ENCODE results near the gene SYCP3. TPM values are rescaled to one million over a fixed set of nuclear protein-coding genes. Genes with fewer than 3 reads are reported as not detected.

SYCP3 gene
- polyA plus RNA-seq, 1 donor (not counting 4 experiments of a cell fraction or from before 2014, with no cell fraction given), result 0.16 TPM

DNA sequence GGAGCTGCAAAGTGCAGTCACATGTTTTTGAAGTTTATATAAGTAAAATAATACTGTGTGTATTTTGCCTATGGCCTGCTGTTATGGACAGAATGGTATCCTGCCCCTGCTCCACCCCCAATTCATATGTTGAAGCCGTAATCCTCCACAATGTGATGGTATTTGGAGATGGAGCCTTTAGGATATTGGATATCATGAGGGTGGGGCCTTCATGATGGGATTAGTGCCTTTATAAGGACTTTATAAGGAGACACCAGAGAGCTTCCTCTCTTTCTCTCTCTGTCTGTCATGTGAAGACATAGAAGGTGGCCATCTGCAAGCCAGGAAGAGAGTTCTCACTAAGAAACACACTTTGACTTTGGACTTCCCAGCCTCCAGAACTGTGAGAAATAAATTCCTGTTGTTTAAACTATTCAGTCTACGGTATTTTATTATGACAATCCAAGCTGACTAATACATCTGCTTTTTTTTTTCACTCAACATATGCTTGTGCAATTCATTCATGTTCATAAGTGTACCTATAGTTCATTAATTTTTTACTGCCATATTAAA, 44.9 kb downstream of the SYCP3 start:
- H3K79me2 ChIP-seq (ENCODE audit: control insufficient read depth, insufficient read depth, low read length), result peaks cover 5% of the 10 kb centered on the region
- no peak overlapping the region for H2AFZ ChIP-seq (ENCODE audit: control insufficient read depth, low read length)
- H3K9me3 ChIP-seq (ENCODE audit: control insufficient read depth, low read depth, low read length), result no peaks in the 10 kb centered on the region
- TF ChIP-seq, protein P1, sequence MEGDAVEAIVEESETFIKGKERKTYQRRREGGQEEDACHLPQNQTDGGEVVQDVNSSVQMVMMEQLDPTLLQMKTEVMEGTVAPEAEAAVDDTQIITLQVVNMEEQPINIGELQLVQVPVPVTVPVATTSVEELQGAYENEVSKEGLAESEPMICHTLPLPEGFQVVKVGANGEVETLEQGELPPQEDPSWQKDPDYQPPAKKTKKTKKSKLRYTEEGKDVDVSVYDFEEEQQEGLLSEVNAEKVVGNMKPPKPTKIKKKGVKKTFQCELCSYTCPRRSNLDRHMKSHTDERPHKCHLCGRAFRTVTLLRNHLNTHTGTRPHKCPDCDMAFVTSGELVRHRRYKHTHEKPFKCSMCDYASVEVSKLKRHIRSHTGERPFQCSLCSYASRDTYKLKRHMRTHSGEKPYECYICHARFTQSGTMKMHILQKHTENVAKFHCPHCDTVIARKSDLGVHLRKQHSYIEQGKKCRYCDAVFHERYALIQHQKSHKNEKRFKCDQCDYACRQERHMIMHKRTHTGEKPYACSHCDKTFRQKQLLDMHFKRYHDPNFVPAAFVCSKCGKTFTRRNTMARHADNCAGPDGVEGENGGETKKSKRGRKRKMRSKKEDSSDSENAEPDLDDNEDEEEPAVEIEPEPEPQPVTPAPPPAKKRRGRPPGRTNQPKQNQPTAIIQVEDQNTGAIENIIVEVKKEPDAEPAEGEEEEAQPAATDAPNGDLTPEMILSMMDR (optimal IDR thresholded peaks at IDR 0.05 in 1 of 3, IDR thresholded peaks at IDR 0.05 in 1 of 3, conservative IDR thresholded peaks at IDR 0.05 in 1 of 3; ENCODE audit: extremely low read depth in 1 of 3, insufficient read depth in 2 of 3, low read length in 3 of 3), result no peak
- no peak for TF ChIP-seq EZH2 (IDR thresholded peaks at IDR 0.05; ENCODE audit: low read length)
- no peaks in the 10 kb centered on the region for H4K20me1 ChIP-seq (ENCODE audit: control insufficient read depth, extremely low read depth, insufficient read depth, low read length)
- H3K9ac ChIP-seq (ENCODE audit: control insufficient read depth, extremely low read depth, insufficient read depth, low read length), result no peak overlapping the region
- no peaks in the 10 kb centered on the region for H3K36me3 ChIP-seq (ENCODE audit: control insufficient read depth in 2 of 2, extremely low read depth in 1 of 2, insufficient read depth in 2 of 2, low read length in 2 of 2)
- no peaks in the 10 kb centered on the region for H3K9me1 ChIP-seq (ENCODE audit: control insufficient read depth, extremely low read depth, insufficient read depth, low read length)
- H3K4me3 ChIP-seq (ENCODE audit: control insufficient read depth in 2 of 3, extremely low read depth in 1 of 3, insufficient read depth in 2 of 3, low read depth in 1 of 3, low read length in 3 of 3), result no peak overlapping the region
- dilution Hi-C loops (cut with MboI; ENCODE audit: extremely low pct_ligation_motif_present, low sequenced_read_pairs), result no loop called here
- no peak overlapping the region for H3K4me2 ChIP-seq (ENCODE audit: control insufficient read depth, extremely low read depth, insufficient read depth, low read depth, low read length)
- H3K27ac ChIP-seq (ENCODE audit: control insufficient read depth, insufficient read depth, low read length), result no peak overlapping the region
- peaks cover 10% of the 10 kb centered on the region for H3K4me1 ChIP-seq (ENCODE audit: control insufficient read depth, extremely low read depth, insufficient read depth, low read length)
- FAIRE-seq (no peak), DNase-seq (ENCODE audit: low read depth, low spot score) (no peak)
- no peaks in the 10 kb centered on the region for H3K27me3 ChIP-seq (ENCODE audit: control insufficient read depth, extremely low read depth, insufficient read depth, low read length)

DNA sequence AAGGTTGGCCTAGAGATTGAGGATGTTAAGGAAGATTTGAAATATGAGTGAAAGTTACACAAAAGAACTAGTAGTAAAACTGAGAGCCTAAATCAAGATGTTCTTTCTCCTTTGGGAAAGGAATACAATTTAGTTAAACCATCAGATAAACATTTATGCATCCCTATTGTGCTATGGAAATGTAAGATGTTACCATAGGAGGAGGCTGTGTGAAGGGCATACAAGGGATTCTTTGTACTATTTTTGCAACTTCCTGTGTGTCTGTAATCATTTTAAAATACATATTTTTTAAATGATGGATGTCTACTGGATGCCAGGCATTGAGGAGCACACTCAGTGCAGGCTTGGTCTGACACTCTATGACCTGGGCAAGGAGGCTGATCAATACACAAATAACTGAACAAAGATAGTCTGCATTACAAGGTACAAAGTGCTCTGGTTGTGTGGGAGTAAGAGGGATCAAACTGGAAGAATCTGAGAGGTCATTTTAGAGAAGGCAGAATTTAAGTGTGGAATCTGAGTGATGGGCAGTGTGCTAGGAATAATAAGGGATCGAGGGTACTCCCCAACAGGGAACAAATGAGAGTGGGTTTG, 47.7 kb downstream of the SYCP3 start:
- Histone ChIP-seq H3K4me3 (ENCODE audit: control insufficient read depth in 2 of 3, extremely low read depth in 1 of 3, insufficient read depth in 2 of 3, low read depth in 1 of 3, low read length in 3 of 3) (no peak overlapping the region), H3K4me2 (ENCODE audit: control insufficient read depth, extremely low read depth, insufficient read depth, low read depth, low read length) (no peak overlapping the region), H3K9me3 (ENCODE audit: control insufficient read depth, low read depth, low read length) (no peaks in the 10 kb centered on the region), H3K27me3 (ENCODE audit: control insufficient read depth, extremely low read depth, insufficient read depth, low read length) (no peaks in the 10 kb centered on the region), H4K20me1 (ENCODE audit: control insufficient read depth, extremely low read depth, insufficient read depth, low read length) (no peaks in the 10 kb centered on the region), H3K79me2 (ENCODE audit: control insufficient read depth, insufficient read depth, low read length) (no peaks in the 10 kb centered on the region), H3K4me1 (ENCODE audit: control insufficient read depth, extremely low read depth, insufficient read depth, low read length) (peaks cover 2% of the 10 kb centered on the region), H3K9me1 (ENCODE audit: control insufficient read depth, extremely low read depth, insufficient read depth, low read length) (no peaks in the 10 kb centered on the region), H3K36me3 (ENCODE audit: control insufficient read depth in 2 of 2, extremely low read depth in 1 of 2, insufficient read depth in 2 of 2, low read length in 2 of 2) (no peaks in the 10 kb centered on the region), H3K9ac (ENCODE audit: control insufficient read depth, extremely low read depth, insufficient read depth, low read length) (no peak overlapping the region), H3K27ac (ENCODE audit: control insufficient read depth, insufficient read depth, low read length) (no peak overlapping the region), H2AFZ (ENCODE audit: control insufficient read depth, low read length) (no peak overlapping the region)
- dilution Hi-C loops (cut with MboI; ENCODE audit: extremely low pct_ligation_motif_present, low sequenced_read_pairs), result no loop called here
- no peak for FAIRE-seq
- TF ChIP-seq, protein P1 (optimal IDR thresholded peaks at IDR 0.05 in 1 of 3, IDR thresholded peaks at IDR 0.05 in 1 of 3, conservative IDR thresholded peaks at IDR 0.05 in 1 of 3; ENCODE audit: extremely low read depth in 1 of 3, insufficient read depth in 2 of 3, low read length in 3 of 3), result no peak
- no peak for TF ChIP-seq EZH2 (IDR thresholded peaks at IDR 0.05; ENCODE audit: low read length)
- DNase-seq (ENCODE audit: low read depth, low spot score), result no peak

Measured in keratinocyte (primary cell).